Measurements from ENCODE around the gene LDHD.

LDHD gene

DNA sequence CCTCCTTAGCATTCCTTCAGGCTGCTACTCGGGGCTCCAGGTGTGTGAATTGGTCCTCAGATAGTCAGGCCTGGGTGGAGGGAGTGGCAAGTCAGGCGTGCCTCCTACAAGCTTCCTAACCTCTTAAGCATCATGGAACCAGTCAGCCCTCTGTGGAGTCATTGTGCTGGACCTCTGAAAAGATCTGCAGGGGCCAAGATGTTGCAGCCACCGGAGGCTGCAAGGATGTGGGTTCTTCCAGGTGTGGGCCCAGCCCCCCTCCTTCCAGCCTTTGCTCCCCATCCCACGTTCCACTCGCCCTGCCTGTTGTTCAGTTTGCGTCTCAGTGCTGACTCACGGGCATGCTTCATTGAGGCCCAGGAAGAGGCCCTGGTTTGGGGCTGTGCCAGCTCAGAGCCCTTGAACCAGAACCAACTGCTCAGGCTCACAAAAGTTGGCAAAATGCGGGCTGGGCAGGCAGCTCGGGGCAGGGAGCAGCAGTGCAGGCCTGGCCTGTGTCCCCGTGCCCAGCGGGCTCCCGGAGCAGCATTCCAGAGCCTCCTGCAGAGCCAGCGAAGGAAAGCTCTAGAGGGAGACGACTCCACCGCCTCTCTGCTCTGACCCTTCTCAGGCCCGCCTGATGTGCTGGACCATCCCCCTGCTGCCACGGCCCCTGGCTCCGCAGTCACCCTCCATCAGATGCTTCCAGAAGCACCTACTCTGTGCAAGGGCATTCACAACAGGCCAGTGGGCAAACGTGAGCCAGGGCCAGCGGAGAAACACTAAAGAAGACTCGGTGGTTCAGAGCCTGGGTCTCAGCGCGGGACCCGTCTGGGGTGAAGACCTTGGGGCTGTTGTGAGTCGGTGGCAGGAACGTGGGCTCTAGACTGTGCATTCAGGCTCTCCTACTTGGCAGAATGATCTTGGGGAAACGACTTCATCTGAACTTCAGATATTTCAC is 7.5 kb downstream of the LDHD start:
- TF ChIP-seq, protein P1, sequence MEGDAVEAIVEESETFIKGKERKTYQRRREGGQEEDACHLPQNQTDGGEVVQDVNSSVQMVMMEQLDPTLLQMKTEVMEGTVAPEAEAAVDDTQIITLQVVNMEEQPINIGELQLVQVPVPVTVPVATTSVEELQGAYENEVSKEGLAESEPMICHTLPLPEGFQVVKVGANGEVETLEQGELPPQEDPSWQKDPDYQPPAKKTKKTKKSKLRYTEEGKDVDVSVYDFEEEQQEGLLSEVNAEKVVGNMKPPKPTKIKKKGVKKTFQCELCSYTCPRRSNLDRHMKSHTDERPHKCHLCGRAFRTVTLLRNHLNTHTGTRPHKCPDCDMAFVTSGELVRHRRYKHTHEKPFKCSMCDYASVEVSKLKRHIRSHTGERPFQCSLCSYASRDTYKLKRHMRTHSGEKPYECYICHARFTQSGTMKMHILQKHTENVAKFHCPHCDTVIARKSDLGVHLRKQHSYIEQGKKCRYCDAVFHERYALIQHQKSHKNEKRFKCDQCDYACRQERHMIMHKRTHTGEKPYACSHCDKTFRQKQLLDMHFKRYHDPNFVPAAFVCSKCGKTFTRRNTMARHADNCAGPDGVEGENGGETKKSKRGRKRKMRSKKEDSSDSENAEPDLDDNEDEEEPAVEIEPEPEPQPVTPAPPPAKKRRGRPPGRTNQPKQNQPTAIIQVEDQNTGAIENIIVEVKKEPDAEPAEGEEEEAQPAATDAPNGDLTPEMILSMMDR (IDR thresholded peaks at IDR 0.05; ENCODE audit: low read depth, low read length, poor library complexity, severe bottlenecking): no peak
- no peak for TF ChIP-seq EZH2phosphoT487 (IDR thresholded peaks at IDR 0.05; ENCODE audit: borderline replicate concordance, low read length)
- H4K20me1 ChIP-seq (ENCODE audit: control insufficient read depth, insufficient read depth, low read depth, low read length): no peaks in the 10 kb centered on the region
- H3K4me1 ChIP-seq (ENCODE audit: control insufficient read depth, low read length): peaks cover 45% of the 10 kb centered on the region
- no peaks in the 10 kb centered on the region for H3K9me2 ChIP-seq (replicated peaks; ENCODE audit: control insufficient read depth, low read length)
- H3K27ac ChIP-seq (ENCODE audit: low read depth, low read length): no peak overlapping the region
- no peaks in the 10 kb centered on the region for H3K9me3 ChIP-seq (ENCODE audit: control insufficient read depth, insufficient read depth, low read length)
- H3K4me3 ChIP-seq (ENCODE audit: low read length): peak overlapping the region; percentile 52
- H3K4me2 ChIP-seq (ENCODE audit: low read length): peak overlapping the region; percentile 84
- no peaks in the 10 kb centered on the region for H3K79me2 ChIP-seq (ENCODE audit: control insufficient read depth, low read length)
- H3F3A ChIP-seq (ENCODE audit: control insufficient read depth, insufficient read depth): peaks cover 7% of the 10 kb centered on the region; the same call in 1 of the 2 replicates
- H3K36me3 ChIP-seq (ENCODE audit: control insufficient read depth, low read length): no peaks in the 10 kb centered on the region
- H3K27me3 ChIP-seq (ENCODE audit: control insufficient read depth, low read length): no peaks in the 10 kb centered on the region; the same call in 1 of the 2 replicates

DNA sequence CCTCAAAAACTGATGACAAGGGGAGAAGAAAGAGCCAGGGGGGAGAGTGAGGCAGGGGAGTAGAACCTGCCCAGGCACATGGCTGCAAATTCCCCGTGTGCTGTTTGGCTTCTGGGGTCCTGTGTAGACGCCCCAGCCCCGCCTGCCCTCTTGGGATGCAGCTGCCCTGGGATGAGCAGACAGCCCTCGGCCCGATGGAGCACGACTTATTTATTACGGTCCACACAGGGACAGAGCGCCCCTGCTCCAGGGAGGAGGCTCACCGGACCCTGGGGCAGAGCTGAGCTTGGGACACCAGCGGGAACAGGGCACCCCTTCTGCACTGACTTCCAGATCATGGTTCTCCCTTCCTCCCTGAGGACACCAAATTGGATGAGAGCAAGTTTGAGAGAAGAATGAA is 9.1 kb downstream of the LDHD start:
- no peak overlapping the region for H3K4me2 ChIP-seq (ENCODE audit: low read length)
- no peak overlapping the region for H3K27ac ChIP-seq (ENCODE audit: low read depth, low read length)
- TF ChIP-seq EZH2phosphoT487 (IDR thresholded peaks at IDR 0.05; ENCODE audit: borderline replicate concordance, low read length): no peak
- TF ChIP-seq, protein P1 (IDR thresholded peaks at IDR 0.05; ENCODE audit: low read depth, low read length, poor library complexity, severe bottlenecking): no peak
- H3K27me3 ChIP-seq (ENCODE audit: control insufficient read depth, low read length): no peaks in the 10 kb centered on the region; the same call in 1 of the 2 replicates
- peaks cover 45% of the 10 kb centered on the region for H3K4me1 ChIP-seq (ENCODE audit: control insufficient read depth, low read length)
- H3K9me3 ChIP-seq (ENCODE audit: control insufficient read depth, insufficient read depth, low read length): no peaks in the 10 kb centered on the region
- H3K9me2 ChIP-seq (replicated peaks; ENCODE audit: control insufficient read depth, low read length): no peaks in the 10 kb centered on the region
- H3K36me3 ChIP-seq (ENCODE audit: control insufficient read depth, low read length): no peaks in the 10 kb centered on the region
- H3K4me3 ChIP-seq (ENCODE audit: low read length): no peak overlapping the region
- H4K20me1 ChIP-seq (ENCODE audit: control insufficient read depth, insufficient read depth, low read depth, low read length): no peaks in the 10 kb centered on the region
- peaks cover 7% of the 10 kb centered on the region; the same call in 1 of the 2 replicates for H3F3A ChIP-seq (ENCODE audit: control insufficient read depth, insufficient read depth)
- H3K79me2 ChIP-seq (ENCODE audit: control insufficient read depth, low read length): no peaks in the 10 kb centered on the region

DNA sequence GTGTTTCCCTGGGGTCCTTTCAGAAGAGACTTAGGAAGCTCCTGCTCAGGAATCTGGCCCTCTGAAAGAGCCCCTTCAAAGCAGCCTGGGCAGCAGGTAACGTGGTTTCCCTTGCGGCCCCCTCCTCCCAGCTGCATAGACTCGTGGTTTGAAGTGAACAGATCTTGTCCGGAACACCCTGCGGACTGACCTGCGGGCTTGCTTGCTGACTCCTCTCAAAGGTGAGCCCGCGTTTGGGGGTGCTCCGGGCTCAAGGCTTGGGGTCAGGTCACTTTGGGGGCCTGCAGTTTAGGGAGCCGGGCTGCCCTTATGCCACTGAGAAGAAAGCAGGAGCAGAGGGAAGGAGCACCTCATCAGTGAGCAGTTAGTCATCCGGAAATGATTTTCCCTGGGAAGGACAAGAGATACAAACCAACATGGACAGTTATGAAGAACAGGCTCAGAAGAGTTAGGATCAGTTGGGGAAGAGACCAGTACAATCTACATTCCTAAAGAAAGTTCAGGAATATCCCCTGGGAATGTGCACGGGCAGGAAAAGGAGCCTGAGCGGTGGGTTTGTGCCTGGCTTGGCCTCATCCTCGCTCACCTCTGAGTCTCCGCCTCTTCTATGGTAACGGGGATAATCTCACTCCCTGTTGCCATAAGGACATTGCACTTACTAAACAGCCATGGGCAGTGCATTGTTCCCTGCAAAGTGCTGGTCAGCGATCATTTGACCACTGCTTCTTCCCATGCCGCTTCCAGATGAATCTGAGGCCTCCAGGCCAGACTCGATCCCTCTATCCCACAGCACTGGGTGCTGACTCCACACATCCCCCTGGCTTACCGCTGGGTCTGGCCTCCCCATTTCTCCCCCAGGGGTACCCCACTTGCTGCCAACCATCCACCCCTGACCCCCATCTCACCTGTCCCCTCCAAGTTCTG is 10.0 kb downstream of the LDHD start:
- H3F3A ChIP-seq (ENCODE audit: control insufficient read depth, insufficient read depth): peaks cover 7% of the 10 kb centered on the region; the same call in 1 of the 2 replicates
- H3K4me1 ChIP-seq (ENCODE audit: control insufficient read depth, low read length): peaks cover 41% of the 10 kb centered on the region
- H3K79me2 ChIP-seq (ENCODE audit: control insufficient read depth, low read length): no peaks in the 10 kb centered on the region
- H3K27ac ChIP-seq (ENCODE audit: low read depth, low read length): no peak overlapping the region
- no peaks in the 10 kb centered on the region for H3K36me3 ChIP-seq (ENCODE audit: control insufficient read depth, low read length)
- H3K9me2 ChIP-seq (replicated peaks; ENCODE audit: control insufficient read depth, low read length): no peaks in the 10 kb centered on the region
- H4K20me1 ChIP-seq (ENCODE audit: control insufficient read depth, insufficient read depth, low read depth, low read length): no peaks in the 10 kb centered on the region
- TF ChIP-seq, protein P1 (IDR thresholded peaks at IDR 0.05; ENCODE audit: low read depth, low read length, poor library complexity, severe bottlenecking): no peak
- no peak for TF ChIP-seq EZH2phosphoT487 (IDR thresholded peaks at IDR 0.05; ENCODE audit: borderline replicate concordance, low read length)
- H3K4me3 ChIP-seq (ENCODE audit: low read length): no peak overlapping the region
- H3K4me2 ChIP-seq (ENCODE audit: low read length): no peak overlapping the region
- H3K9me3 ChIP-seq (ENCODE audit: control insufficient read depth, insufficient read depth, low read length): no peaks in the 10 kb centered on the region
- H3K27me3 ChIP-seq (ENCODE audit: control insufficient read depth, low read length): no peaks in the 10 kb centered on the region
